Kidney epithelial cell (primary cell): ENCODE data around the gene DTNA. TPM values are rescaled to one million over a fixed set of nuclear protein-coding genes. Genes with fewer than 3 reads are reported as not detected.

ENCODE experiments used
- DNase-seq: peaks from one replicate; pipeline ENCODE4 v3.0.0-alpha.2; 2010; ENCODE audit warnings: low read depth
- H3K27me3 ChIP-seq: 2 replicates; pipeline ENCODE4 v1.6.0; 2011; ENCODE audit warnings: low read length; ENCODE audit not compliant: control insufficient read depth, insufficient read depth
- H3K36me3 ChIP-seq: 2 replicates; pipeline ENCODE4 v1.5.1; 2011; ENCODE audit warnings: low read length; ENCODE audit not compliant: control insufficient read depth, insufficient read depth
- H3K4me3 ChIP-seq: 2 replicates; pipeline ENCODE4 v1.5.1; 2011; ENCODE audit warnings: low read depth, mild to moderate bottlenecking, control low read depth, low read length
- CTCF ChIP-seq: IDR thresholded peaks from 2 replicates; pipeline ENCODE4 v1.5.1; 2011; ENCODE audit warnings: mild to moderate bottlenecking, moderate library complexity, low read length, control low read depth, inconsistent platforms; ENCODE audit not compliant: insufficient read depth, poor library complexity, severe bottlenecking
- total RNA-seq: library from RNA; depleted of rRNA; stranded (reverse); fragments of >200 nt; gene quantifications from 2 replicates; pipeline ENCODE4 v1.2.3, GENCODE V29; 2015

Gene DTNA
- total RNA-seq, 1 donor from 2014 or later: 19.3 TPM

DNA sequence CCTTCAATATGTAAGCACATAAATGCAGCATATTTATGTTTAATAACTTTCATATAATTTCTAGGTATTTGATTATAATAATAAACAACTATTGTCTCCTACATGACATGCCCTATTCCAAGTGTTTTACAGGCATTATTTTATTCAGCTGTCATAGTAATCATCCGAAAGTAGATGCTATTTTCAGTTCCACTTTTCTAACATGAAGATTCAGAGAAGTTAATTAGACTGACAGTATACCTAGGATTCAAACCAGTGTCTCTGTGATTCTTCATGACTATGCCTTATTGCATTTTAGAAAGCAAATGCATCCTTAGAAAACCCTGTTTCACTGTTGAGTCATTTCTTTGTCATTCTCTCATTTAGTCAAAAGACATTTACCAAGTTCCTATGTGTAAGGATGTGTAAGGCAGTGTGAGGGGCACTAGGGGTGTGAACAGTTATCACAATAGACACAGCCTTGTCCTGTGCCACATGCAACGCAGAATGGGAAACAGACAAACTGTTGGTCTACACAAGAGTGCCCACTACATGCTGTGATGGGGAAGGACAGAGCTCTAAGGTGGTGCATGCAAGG, 79.8 kb downstream of the DTNA start:
- Histone ChIP-seq H3K27me3 (no peaks in the 10 kb centered on the region), H3K36me3 (no peaks in the 10 kb centered on the region), H3K4me3 (no peak overlapping the region)
- no peak for TF ChIP-seq CTCF
- no peak for DNase-seq

GRCh38 chr18:34794348-34794747, 84.2 kb downstream of the DTNA start:
- TF ChIP-seq CTCF: no peak
- Histone ChIP-seq H3K27me3 (no peaks in the 10 kb centered on the region), H3K4me3 (no peak overlapping the region), H3K36me3 (no peaks in the 10 kb centered on the region)
- DNase-seq: no peak

DNA sequence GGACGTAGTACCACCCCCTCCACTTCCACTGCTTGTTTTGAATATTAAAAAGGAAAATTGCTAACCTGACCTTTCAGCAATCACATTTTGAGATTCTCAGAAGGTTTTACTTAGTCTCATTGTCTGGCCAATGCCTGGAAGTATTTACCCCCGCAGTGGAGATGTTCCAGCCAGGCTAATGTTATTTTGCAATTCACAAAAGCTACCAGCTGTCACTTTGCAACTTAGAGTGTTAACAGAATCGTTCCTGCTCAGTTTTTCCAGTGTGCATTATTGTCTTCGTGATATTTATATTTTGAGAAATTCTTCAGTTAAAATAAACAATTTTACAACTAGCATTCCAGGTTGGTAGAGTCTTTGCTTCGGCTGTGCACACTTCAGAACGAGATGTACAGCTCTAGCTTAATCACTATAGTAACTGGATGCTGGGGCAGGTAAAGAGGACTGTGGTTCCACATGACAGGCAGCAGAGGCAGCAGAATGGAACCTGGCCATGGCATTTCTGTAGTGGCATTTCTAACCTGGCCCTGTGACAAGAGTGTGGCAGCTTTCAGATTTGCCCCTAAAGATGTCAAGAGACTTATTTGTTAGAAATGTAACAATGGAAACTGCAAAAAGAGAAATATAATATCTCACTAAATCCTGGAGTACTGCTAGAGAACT, 85.1 kb downstream of the DTNA start:
- H3K4me3 ChIP-seq: no peak overlapping the region
- no peak for DNase-seq
- no peaks in the 10 kb centered on the region for H3K36me3 ChIP-seq
- no peak for TF ChIP-seq CTCF
- no peaks in the 10 kb centered on the region for H3K27me3 ChIP-seq

DNA sequence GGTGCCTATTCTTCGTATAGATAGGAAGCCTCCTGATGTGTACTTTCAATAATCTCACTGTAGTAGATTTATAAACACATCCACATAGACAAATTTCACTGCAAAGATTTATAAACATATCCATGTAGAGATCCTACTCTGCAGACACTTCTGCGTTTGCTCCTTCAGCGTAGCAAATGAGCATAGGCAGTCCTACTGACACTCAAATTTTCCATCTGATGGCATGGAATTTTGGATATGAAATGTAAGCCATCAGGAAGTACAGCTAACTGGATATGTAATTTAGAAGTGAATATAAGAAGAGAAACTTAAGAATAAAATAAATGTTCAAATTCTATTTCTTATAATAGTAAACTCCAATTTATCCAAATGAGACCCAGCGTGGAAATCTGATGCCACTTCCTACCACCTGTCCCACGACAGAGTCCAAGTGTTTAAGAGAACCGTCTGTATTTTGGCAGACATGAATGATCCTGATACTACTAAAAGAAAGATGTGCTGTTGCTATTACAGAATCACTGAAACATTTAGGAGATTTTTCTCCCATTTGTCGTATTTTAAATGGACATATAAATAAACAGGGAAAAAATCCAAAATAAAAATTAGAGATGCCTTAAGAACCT, 86.0 kb downstream of the DTNA start:
- Histone ChIP-seq H3K27me3 (no peaks in the 10 kb centered on the region), H3K4me3 (no peak overlapping the region), H3K36me3 (no peaks in the 10 kb centered on the region)
- no peak for TF ChIP-seq CTCF
- DNase-seq: no peak

- no peak for TF ChIP-seq CTCF
- Histone ChIP-seq H3K4me3 (no peak overlapping the region), H3K36me3 (no peaks in the 10 kb centered on the region), H3K27me3 (no peaks in the 10 kb centered on the region)
- no peak for DNase-seq
Observed at GRCh38 chr18:34799291-34799690, 89.2 kb downstream of the DTNA start.
